H9 (cell line): Measurements from ENCODE around the gene MAP2K7. TPM values are rescaled to one million over a fixed set of nuclear protein-coding genes. Genes with fewer than 3 reads are reported as not detected.

ENCODE experiments used
- DNase-seq: peaks from one replicate; pipeline ENCODE4 v3.0.0-alpha.2; 2017
- H2AFZ ChIP-seq: one replicate; pipeline ENCODE4 v1.6.1; 2013; ENCODE audit warnings: mild to moderate bottlenecking, low read length, control low read depth, moderate library complexity
- H2AK5ac ChIP-seq: 2 replicates; pipeline ENCODE4 v1.6.1; 2013; ENCODE audit warnings: low read length, control low read depth, mixed read lengths; ENCODE audit not compliant: insufficient read length
- H2BK120ac ChIP-seq: one replicate; pipeline ENCODE4 v1.6.1; 2013; ENCODE audit warnings: low read depth, mild to moderate bottlenecking, low read length, control low read depth, inconsistent platforms; ENCODE audit not compliant: poor library complexity, severe bottlenecking
- H2BK12ac ChIP-seq: 2 replicates; pipeline ENCODE4 v1.6.1; 2013; ENCODE audit warnings: low read length, control low read depth, mixed read lengths, low read depth; ENCODE audit not compliant: insufficient read length
- H2BK15ac ChIP-seq: 2 replicates; pipeline ENCODE4 v1.6.1; 2013; ENCODE audit warnings: low read depth, low read length, control low read depth
- H2BK20ac ChIP-seq: one replicate; pipeline ENCODE4 v1.6.1; 2013; ENCODE audit warnings: low read depth, mild to moderate bottlenecking, low read length, control low read depth, inconsistent platforms; ENCODE audit not compliant: poor library complexity, severe bottlenecking
- H2BK5ac ChIP-seq: 2 replicates; pipeline ENCODE4 v1.6.1; 2013; ENCODE audit warnings: low read length, control low read depth, mixed read lengths; ENCODE audit not compliant: insufficient read length
- H3K14ac ChIP-seq: 2 replicates; pipeline ENCODE4 v1.6.1; 2013; ENCODE audit warnings: low read length, control low read depth; ENCODE audit not compliant: insufficient read depth
- H3K18ac ChIP-seq: 2 replicates; pipeline ENCODE4 v1.6.1; 2013; ENCODE audit warnings: low read depth, mild to moderate bottlenecking, mixed read lengths, low read length, control low read depth; ENCODE audit not compliant: insufficient read length
- H3K23ac ChIP-seq: 2 replicates; pipeline ENCODE4 v1.6.1; 2013; ENCODE audit warnings: low read length, control low read depth, mixed read lengths, low read depth; ENCODE audit not compliant: insufficient read length
- H3K23me2 ChIP-seq: 2 replicates; pipeline ENCODE4 v1.6.1; 2013; ENCODE audit warnings: low read depth, mild to moderate bottlenecking, mixed read lengths, low read length, control low read depth; ENCODE audit not compliant: insufficient read length, poor library complexity, severe bottlenecking
- H3K27ac ChIP-seq: 2 replicates; pipeline ENCODE4 v1.5.1; 2013; ENCODE audit warnings: low read length, control low read depth, mixed read lengths, low read depth; ENCODE audit not compliant: insufficient read length
- H3K27me3 ChIP-seq: 2 replicates; pipeline ENCODE4 v1.6.1; 2013; ENCODE audit warnings: low read length, control low read depth, inconsistent platforms; ENCODE audit not compliant: insufficient read depth
- H3K4ac ChIP-seq: 2 replicates; pipeline ENCODE4 v1.6.1; 2013; ENCODE audit warnings: low read depth, mild to moderate bottlenecking, control low read depth, inconsistent platforms, low read length, moderate library complexity
- H3K4me1 ChIP-seq: 2 replicates; pipeline ENCODE4 v1.6.1; 2013; ENCODE audit warnings: low read length, control low read depth, inconsistent platforms; ENCODE audit not compliant: insufficient read depth
- H3K4me2 ChIP-seq: 2 replicates; pipeline ENCODE4 v1.6.1; 2013; ENCODE audit warnings: low read length, control low read depth, mixed read lengths; ENCODE audit not compliant: insufficient read length, insufficient read depth
- H3K56ac ChIP-seq: 2 replicates; pipeline ENCODE4 v1.6.1; 2013; ENCODE audit warnings: low read depth, mild to moderate bottlenecking, mixed read lengths, low read length, control low read depth; ENCODE audit not compliant: insufficient read length
- H3K79me1 ChIP-seq: 2 replicates; pipeline ENCODE4 v1.6.1; 2013; ENCODE audit warnings: low read depth, mild to moderate bottlenecking, moderate library complexity, low read length, control low read depth, inconsistent platforms; ENCODE audit not compliant: insufficient read depth, poor library complexity, severe bottlenecking
- H3K79me2 ChIP-seq: 2 replicates; pipeline ENCODE4 v1.6.1; 2013; ENCODE audit warnings: low read length, control low read depth, inconsistent platforms; ENCODE audit not compliant: insufficient read depth
- H3K9ac ChIP-seq: 2 replicates; pipeline ENCODE4 v1.6.1; 2013; ENCODE audit warnings: low read length, control low read depth, mixed read lengths; ENCODE audit not compliant: insufficient read length; ENCODE audit errors: extremely low read depth
- H3K9me3 ChIP-seq: one replicate; pipeline ENCODE4 v1.6.1; 2013; ENCODE audit warnings: low read depth, low read length, inconsistent platforms; ENCODE audit not compliant: control insufficient read depth
- H3T11ph ChIP-seq: one replicate; pipeline ENCODE4 v1.6.1; 2013; ENCODE audit warnings: mild to moderate bottlenecking, low read length, control low read depth, inconsistent platforms
- H4K20me1 ChIP-seq: one replicate; pipeline ENCODE4 v1.6.1; 2013; ENCODE audit not compliant: control insufficient read depth, insufficient read length, insufficient read depth
- H4K5ac ChIP-seq: 2 replicates; pipeline ENCODE4 v1.6.1; 2013; ENCODE audit warnings: low read depth, mild to moderate bottlenecking, mixed read lengths, low read length, control low read depth; ENCODE audit not compliant: insufficient read length
- H4K8ac ChIP-seq: replicated peaks from 2 replicates; pipeline ENCODE4 v1.6.1; 2013; ENCODE audit warnings: low read length, control low read depth, mixed read lengths, low read depth; ENCODE audit not compliant: insufficient read length
- H4K91ac ChIP-seq: 2 replicates; pipeline ENCODE4 v1.6.1; 2013; ENCODE audit warnings: low read depth, mild to moderate bottlenecking, moderate library complexity, mixed read lengths, low read length, control low read depth; ENCODE audit not compliant: insufficient read length
- H3K27ac Mint-ChIP-seq, 3 experiments: 2 replicates in 2 of 3; 3 replicates in 1 of 3; pipeline ENCODE4 v1.8.0; 2020 to 2021; ENCODE audit warnings: mixed read lengths in 3 of 3, mild to moderate bottlenecking in 1 of 3, moderate library complexity in 1 of 3
- H3K27me3 Mint-ChIP-seq: 2 replicates; pipeline ENCODE4 v1.8.0; 2021; ENCODE audit warnings: low read depth, mild to moderate bottlenecking, moderate library complexity, mixed read lengths
- H3K36me3 Mint-ChIP-seq, 3 experiments: 2 replicates in 2 of 3; 3 replicates in 1 of 3; pipeline ENCODE4 v1.8.0; 2020 to 2021; ENCODE audit warnings: low read depth in 3 of 3, mixed read lengths in 3 of 3; ENCODE audit not compliant: insufficient read depth in 1 of 3
- H3K4me1 Mint-ChIP-seq, 2 experiments: 2 replicates each; pipeline ENCODE4 v1.8.0; 2020; ENCODE audit warnings: mixed read lengths in 2 of 2
- H3K4me3 Mint-ChIP-seq, 2 experiments: 2 replicates in 1 of 2; 3 replicates in 1 of 2; pipeline ENCODE4 v1.8.0; 2020 to 2021; ENCODE audit warnings: mild to moderate bottlenecking in 2 of 2, mixed read lengths in 2 of 2, moderate library complexity in 1 of 2
- H3K9me3 Mint-ChIP-seq, 2 experiments: 2 replicates in 1 of 2; 3 replicates in 1 of 2; pipeline ENCODE4 v1.8.0; 2020; ENCODE audit warnings: mild to moderate bottlenecking in 2 of 2, mixed read lengths in 2 of 2, moderate library complexity in 1 of 2
- CTCF ChIP-seq: fragments of 200-600 bp; sonication (generic); conservative IDR thresholded peaks from 3 replicates; pipeline ENCODE4 v1.8.0; 2021; ENCODE audit warnings: antibody characterized with exemption, mild to moderate bottlenecking
- WGBS: extraction: QIAGEN DNeasy Blood & Tissue Kit; methylation state at CpG from one replicate; pipeline ENCODE4 v1.1.7; 2013; ENCODE audit warnings: missing lambda C conversion rate, low lambda C conversion rate, mixed read lengths; ENCODE audit not compliant: insufficient read length; ENCODE audit errors: extremely low coverage; 5-methylcytosine and 5-hydroxymethylcytosine counted together
- total RNA-seq: library from RNA; stranded (reverse); gene quantifications from 2 replicates; pipeline ENCODE4 v1.2.1, GENCODE V29; 2021

Gene MAP2K7
- total RNA-seq, 1 experiment from 2014 or later = 48.1 TPM

GRCh38 chr19:7940841-7941240 is 37.2 kb downstream of the MAP2K7 start:
- Histone ChIP-seq H4K8ac (no peak overlapping the region), H3K27me3 (no peaks in the 10 kb centered on the region), H3K4ac (no peak overlapping the region), H2BK12ac (no peak overlapping the region), H3K9me3 (no peaks in the 10 kb centered on the region), H3K23me2 (no peaks in the 10 kb centered on the region), H2BK120ac (no peak overlapping the region), H3K14ac (no peak overlapping the region), H3K4me2 (no peak overlapping the region), H3T11ph (no peak overlapping the region), H2AK5ac (no peak overlapping the region), H2BK5ac (no peak overlapping the region), H3K4me1 (no peaks in the 10 kb centered on the region), H3K79me2 (peaks cover 3% of the 10 kb centered on the region; the same call in 1 of the 2 replicates), H2AFZ (no peak overlapping the region), H4K91ac (no peak overlapping the region), H4K20me1 (no peaks in the 10 kb centered on the region), H3K79me1 (peaks cover 9% of the 10 kb centered on the region), H2BK15ac (no peak overlapping the region), H4K5ac (no peak overlapping the region), H3K27ac (no peak overlapping the region), H2BK20ac (no peak overlapping the region), H3K56ac (no peak overlapping the region), H3K23ac (no peak overlapping the region), H3K18ac (no peak overlapping the region), H3K9ac (no peak overlapping the region)
- no peak for DNase-seq
- Mint-ChIP-seq H3K4me3 (peak overlapping the region; percentile 18 to 90; a peak in 1 of 5 replicates), H3K27ac (0 out of 7 replicates have a peak overlapping the region, but pooled peaks of 1 of the 3 experiments have one; percentile 51), H3K27me3 (no peaks in the 10 kb centered on the region), H3K9me3 (peaks cover 0 to 2% of the 10 kb centered on the region in 2 experiments; a peak in 1 of 5 replicates), H3K4me1 (peaks cover 3 to 10% of the 10 kb centered on the region in 2 experiments; a peak in 2 of 4 replicates), H3K36me3 (peaks cover 28 to 45% (median 43%) of the 10 kb centered on the region in 3 experiments)
- no peak for TF ChIP-seq CTCF
- WGBS = no CpG with 5 or more reads among the region's 13 CpGs
